A375 (cell line): ENCODE data around the gene RCN1. TPM values are rescaled to one million over a fixed set of nuclear protein-coding genes. Genes with fewer than 3 reads are reported as not detected.

Experiments
- small RNA-seq: library from RNA; depleted of rRNA; stranded (forward); fragments of <200 nt; gene quantifications from one replicate; pipeline ENCODE3, GENCODE V24; 2014
- total RNA-seq: library from RNA; depleted of rRNA; stranded (reverse); fragments of >200 nt; shearing (Covaris generic); gene quantifications from 2 replicates; pipeline ENCODE4 v1.2.3, GENCODE V29; 2014; rRNA removed

RCN1 gene
- 175 and 184 TPM in 2 replicates for total RNA-seq

DNA sequence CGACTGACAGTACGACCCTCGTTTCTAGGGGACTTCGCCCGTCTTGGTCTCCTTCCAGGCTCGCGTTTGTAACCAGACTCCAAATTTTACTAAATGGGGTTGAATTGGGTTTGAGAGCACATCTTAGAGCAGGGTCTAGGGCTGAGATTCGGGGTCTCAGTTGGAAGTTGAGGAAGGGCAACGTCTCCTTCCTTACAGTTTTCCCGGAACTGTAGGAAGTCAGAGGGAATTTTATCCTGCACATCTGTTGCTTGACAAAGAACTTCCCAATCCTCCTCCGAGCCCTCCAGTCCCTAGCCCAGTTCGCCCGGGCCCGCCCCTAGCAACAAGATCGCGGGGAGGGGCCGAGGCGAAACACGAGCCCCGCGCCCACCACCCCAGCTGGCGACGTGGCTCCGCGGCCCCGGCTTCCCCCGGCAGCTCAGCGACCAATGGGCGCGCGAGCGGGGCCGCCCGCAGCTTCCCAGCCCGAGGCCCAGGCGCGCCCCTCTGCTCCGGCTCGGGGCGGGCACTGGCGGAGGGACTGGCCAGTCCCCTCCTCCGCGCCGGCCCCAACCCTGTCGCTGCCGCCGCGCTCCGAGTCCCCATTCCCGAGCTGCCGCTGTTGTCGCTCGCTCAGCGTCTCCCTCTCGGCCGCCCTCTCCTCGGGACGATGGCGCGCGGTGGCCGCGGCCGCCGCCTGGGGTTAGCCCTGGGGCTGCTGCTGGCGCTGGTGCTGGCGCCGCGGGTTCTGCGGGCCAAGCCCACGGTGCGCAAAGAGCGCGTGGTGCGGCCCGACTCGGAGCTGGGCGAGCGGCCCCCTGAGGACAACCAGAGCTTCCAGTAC, at the start of gene RCN1:
Gene RCN1, plus strand, starts transcription at position 530 of the 826 bp plus-strand sequence. Its CDS starts 123 bp downstream, at position 653.

Small RNA genes lying within 50 kb of the gene (small RNA-seq; reads per million reads assigned to genes)
- gene RF00012: 0.54 reads per million, percentile 29 among the genes with 10 or more reads in this experiment
